CD14-positive monocyte (primary cell): Measurements from ENCODE around the gene NELFA. TPM values are rescaled to one million over a fixed set of nuclear protein-coding genes. Genes with fewer than 3 reads are reported as not detected.
"Not testable (repeated sequence)": the region's sequence is repeated elsewhere in the genome, so short reads cannot be mapped to it uniquely, and the experiment has no call there.

ENCODE experiments used
- DNase-seq, 3 donors: peaks; one replicate each; pipeline ENCODE4 v3.0.0-alpha.2; 2011 to 2022
- H2AFZ ChIP-seq: 2 replicates; pipeline ENCODE4 v1.6.0; 2012; ENCODE audit warnings: mild to moderate bottlenecking, low read depth, low read length, inconsistent platforms; ENCODE audit not compliant: insufficient read depth, poor library complexity, severe bottlenecking
- H3K27ac ChIP-seq, 2 donors: 1 replicate in 1 of 2; 2 replicates in 1 of 2; pipeline ENCODE4 v1.5.1; 2012 to 2013; ENCODE audit warnings: low read length in 2 of 2, control low read depth in 1 of 2, inconsistent platforms in 1 of 2, low read depth in 1 of 2, mild to moderate bottlenecking in 1 of 2
- H3K27me3 ChIP-seq, 2 donors: one replicate each; pipeline versions ENCODE4 v1.6.0 to v1.6.1; 2011 to 2013; ENCODE audit warnings: low read length in 2 of 2; ENCODE audit not compliant: control insufficient read depth in 2 of 2, insufficient read depth in 2 of 2
- H3K36me3 ChIP-seq, 2 donors: replicated peaks in 1 of 2; 1 replicate in 1 of 2; 2 replicates in 1 of 2; pipeline versions ENCODE4 v1.5.1 to v1.6.1; 2012 to 2013; ENCODE audit warnings: low read length in 2 of 2, control low read depth in 1 of 2, inconsistent platforms in 1 of 2, mild to moderate bottlenecking in 1 of 2; ENCODE audit not compliant: insufficient read depth in 2 of 2, control insufficient read depth in 1 of 2
- H3K4me1 ChIP-seq, 2 donors: 1 replicate in 1 of 2; 2 replicates in 1 of 2; pipeline versions ENCODE4 v1.5.1 to v1.6.1; 2012 to 2013; ENCODE audit warnings: low read length in 2 of 2, control low read depth in 1 of 2, inconsistent platforms in 1 of 2, mild to moderate bottlenecking in 1 of 2, moderate library complexity in 1 of 2; ENCODE audit not compliant: insufficient read depth in 2 of 2, control insufficient read depth in 1 of 2
- H3K4me2 ChIP-seq: replicated peaks from 2 replicates; pipeline ENCODE3; 2012; ENCODE audit warnings: low read length, moderate library complexity, mild to moderate bottlenecking; ENCODE audit not compliant: poor library complexity, severe bottlenecking; ENCODE audit errors: extremely low read depth
- H3K4me3 ChIP-seq, 3 experiments: fragments of 200-600 bp in 1 of 3; sonication (generic) in 1 of 3; replicated peaks in 1 of 3; 1 replicate in 2 of 3; 2 replicates in 1 of 3; pipeline ENCODE4 v1.5.1; 2011 to 2013; ENCODE audit warnings: low read length in 3 of 3, mild to moderate bottlenecking in 3 of 3, control low read depth in 2 of 3, low read depth in 2 of 3, inconsistent platforms in 1 of 3, moderate library complexity in 1 of 3
- H3K79me2 ChIP-seq: 2 replicates; pipeline ENCODE4 v1.6.0; 2012; ENCODE audit warnings: mild to moderate bottlenecking, control low read depth, inconsistent platforms, low read length, moderate library complexity; ENCODE audit not compliant: insufficient read depth
- H3K9ac ChIP-seq: 2 replicates; pipeline ENCODE4 v1.6.0; 2017; ENCODE audit warnings: low read length, mild to moderate bottlenecking; ENCODE audit not compliant: insufficient read depth, poor library complexity, severe bottlenecking
- H3K9me3 ChIP-seq, 2 donors: replicated peaks in 1 of 2; 1 replicate in 1 of 2; 2 replicates in 1 of 2; pipeline versions ENCODE4 v1.5.1 to v1.6.1; 2012 to 2013; ENCODE audit warnings: low read length in 2 of 2, control low read depth in 1 of 2; ENCODE audit not compliant: control insufficient read depth in 1 of 2, insufficient read depth in 1 of 2
- H4K20me1 ChIP-seq: 2 replicates; pipeline ENCODE4 v1.6.0; 2012; ENCODE audit warnings: mild to moderate bottlenecking, low read length, control low read depth, moderate library complexity; ENCODE audit not compliant: insufficient read depth
- H3K27ac Mint-ChIP-seq, 7 donors: one replicate each; pipeline ENCODE4 v1.8.0; 2020; ENCODE audit warnings: mild to moderate bottlenecking in 7 of 7, mixed read lengths in 7 of 7, moderate library complexity in 6 of 7, inconsistent platforms in 2 of 7
- H3K27me3 Mint-ChIP-seq, 3 donors: one replicate each; pipeline ENCODE4 v1.8.0; 2021 to 2022; ENCODE audit warnings: low read depth in 3 of 3, mild to moderate bottlenecking in 3 of 3, mixed read lengths in 3 of 3, moderate library complexity in 3 of 3, inconsistent platforms in 1 of 3
- H3K36me3 Mint-ChIP-seq, 2 donors: one replicate each; pipeline ENCODE4 v1.8.0; 2020; ENCODE audit warnings: mixed read lengths in 2 of 2, inconsistent platforms in 1 of 2, mild to moderate bottlenecking in 1 of 2
- H3K4me1 Mint-ChIP-seq: one replicate; pipeline ENCODE4 v1.8.0; 2020; ENCODE audit warnings: mild to moderate bottlenecking, mixed read lengths
- H3K4me3 Mint-ChIP-seq, 2 donors: one replicate each; pipeline ENCODE4 v1.8.0; 2020; ENCODE audit warnings: mild to moderate bottlenecking in 2 of 2, mixed read lengths in 2 of 2, moderate library complexity in 1 of 2
- H3K9me3 Mint-ChIP-seq, 7 donors: one replicate each; pipeline ENCODE4 v1.8.0; 2020 to 2022; ENCODE audit warnings: mixed read lengths in 7 of 7, mild to moderate bottlenecking in 6 of 7, moderate library complexity in 6 of 7, inconsistent platforms in 2 of 7
- CTCF ChIP-seq: fragments of 200-600 bp; IDR thresholded peaks from one replicate; pipeline ENCODE4 v1.8.0; 2022; ENCODE audit warnings: antibody characterized with exemption, mild to moderate bottlenecking
- WGBS: methylation state at CpG from one replicate; pipeline ENCODE4 v1.1.5; 2013; ENCODE audit warnings: missing lambda C conversion rate; ENCODE audit not compliant: insufficient coverage; 5-methylcytosine and 5-hydroxymethylcytosine counted together
- intact Hi-C, 2 donors: fragments of 100-400 bp; cut with micrococcal nuclease; formaldehyde crosslinking; loops; one replicate each; pipeline versions ENCODE4 v1.15.0 to v1.15.1; 2023
- polyA plus RNA-seq, 3 donors: library from polyadenylated mRNA; depleted of rRNA in 1 of 3; unstranded in 2 of 3; stranded (reverse) in 1 of 3; fragments of 300-500 nt in 2 of 3; fragments of >200 nt in 1 of 3; fragmentation: Illumina TruSeq in 2 of 3; gene quantifications; 1 replicate in 2 of 3; 2 replicates in 1 of 3; pipeline ENCODE4 v1.2.3, GENCODE V29; 2012 to 2021

NELFA gene
- polyA plus RNA-seq, 3 donors: 10.0 to 22.1 (median 10.5) TPM

DNA sequence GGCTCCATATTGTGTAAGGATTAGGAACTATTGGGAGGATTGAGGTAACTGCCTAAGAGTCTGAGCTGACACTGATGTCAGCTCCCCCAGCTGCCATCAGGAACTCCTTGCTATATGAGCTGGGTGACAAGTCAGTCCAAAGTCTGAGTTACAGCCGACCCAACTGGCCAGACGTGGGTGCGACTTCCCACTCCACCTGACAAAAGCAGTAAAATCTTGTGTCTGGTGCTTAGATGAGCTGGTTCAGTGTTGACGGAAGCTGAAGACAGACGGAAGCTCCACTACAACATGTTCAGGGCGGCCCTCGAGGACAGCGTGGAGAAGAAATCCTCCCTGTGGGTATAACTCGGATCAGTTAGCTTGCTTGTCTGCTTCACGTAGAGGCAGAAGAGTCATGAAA lies 27.6 kb upstream of the NELFA start:
- no peak overlapping the region for H3K27ac ChIP-seq
- intact Hi-C loops: no loop called here
- H3K27me3 ChIP-seq: peaks cover 15 to 62% of the 10 kb centered on the region in 2 donors
- no peak overlapping the region for H2AFZ ChIP-seq
- Mint-ChIP-seq H3K36me3 (no peaks in the 10 kb centered on the region), H3K27ac (peak overlapping the region in 1 of 7 donors; percentile 62), H3K4me3 (peak overlapping the region in 1 of 2 donors; percentile 61), H3K4me1 (peaks cover 7% of the 10 kb centered on the region), H3K27me3 (peaks cover 33 to 77% (median 36%) of the 10 kb centered on the region in 3 donors), H3K9me3 (peaks cover 7 to 18% (median 8%) of the 10 kb centered on the region in 7 donors)
- TF ChIP-seq CTCF: no peak
- no peak overlapping the region for H3K4me2 ChIP-seq
- H3K9me3 ChIP-seq: peaks cover 2 to 9% of the 10 kb centered on the region in 2 donors
- no peak overlapping the region for H3K9ac ChIP-seq
- H3K36me3 ChIP-seq: no peaks in the 10 kb centered on the region
- H3K4me1 ChIP-seq: peaks cover 3 to 6% of the 10 kb centered on the region in 2 donors
- H3K79me2 ChIP-seq: no peaks in the 10 kb centered on the region
- no peaks in the 10 kb centered on the region for H4K20me1 ChIP-seq
- H3K4me3 ChIP-seq: no peak overlapping the region
- DNase-seq: no peak
- WGBS: 92% methylated on average over 4 of the region's 10 CpGs

- H3K4me1 ChIP-seq, H2AFZ ChIP-seq, H4K20me1 ChIP-seq, DNase-seq, H3K27ac Mint-ChIP-seq, H3K27ac ChIP-seq, intact Hi-C loops, H3K4me2 ChIP-seq, H3K4me3 ChIP-seq, H3K36me3 ChIP-seq, H3K9me3 ChIP-seq, H3K4me1 Mint-ChIP-seq, H3K9ac ChIP-seq, H3K79me2 ChIP-seq, H3K36me3 Mint-ChIP-seq: not testable (repeated sequence)
- H3K27me3 Mint-ChIP-seq: peaks cover 39 to 74% (median 48%) of the 10 kb centered on the region in 3 donors
- H3K4me3 Mint-ChIP-seq: peak overlapping the region in 1 of 2 donors; percentile 11
- H3K9me3 Mint-ChIP-seq: peaks cover 0 to 13% (median 5%) of the 10 kb centered on the region in 7 donors
- H3K27me3 ChIP-seq: peaks cover 3 to 28% of the 10 kb centered on the region in 2 donors
Observed at GRCh38 chr4:2031161-2031560, 22.4 kb upstream of the NELFA start.

GRCh38 chr4:2027120-2027519 lies 18.3 kb upstream of the NELFA start:
- Mint-ChIP-seq H3K27me3 (peaks cover 43 to 67% (median 57%) of the 10 kb centered on the region in 3 donors), H3K9me3 (peaks cover 7 to 28% (median 16%) of the 10 kb centered on the region in 7 donors), H3K4me3 (peak overlapping the region in 1 of 2 donors; percentile 16)
- H3K79me2 ChIP-seq, H2AFZ ChIP-seq, H3K4me1 ChIP-seq, H3K4me3 ChIP-seq, H3K4me1 Mint-ChIP-seq, H3K9me3 ChIP-seq, H3K36me3 ChIP-seq, H3K27ac ChIP-seq, intact Hi-C loops, DNase-seq, H3K27ac Mint-ChIP-seq, H3K9ac ChIP-seq, H3K4me2 ChIP-seq, H3K36me3 Mint-ChIP-seq, H4K20me1 ChIP-seq: not testable (repeated sequence)
- H3K27me3 ChIP-seq: peaks cover 12 to 28% of the 10 kb centered on the region in 2 donors
- WGBS: 94% methylated on average over 2 of the region's 4 CpGs
